AG04449 (cell line): ENCODE data around the gene TOR3A.
A peak's percentile ranks its signal among the peaks of the same experiment; 100 is the strongest.

ENCODE experiments used
- CTCF ChIA-PET: fragments of 350-600 bp; formaldehyde crosslinking; extraction: SDS; loops from one replicate; lab custom pipeline; 2021; ENCODE audit warnings: antibody characterized with exemption; lab: Yijun Ruan, JAX
- POLR2A ChIA-PET: fragments of 400-600, 350-600 bp; formaldehyde crosslinking; extraction: SDS; loops from one replicate; lab custom pipeline; 2020; ENCODE audit warnings: antibody characterized with exemption, inconsistent platforms; lab: Yijun Ruan, JAX
- DNase-seq: peaks from one replicate; pipeline ENCODE4 v3.0.0-alpha.2; 2010; ENCODE audit warnings: low read depth, low spot score
- H3K4me3 ChIP-seq: 2 replicates; pipeline ENCODE4 v1.5.1; 2011; ENCODE audit warnings: low read depth, mild to moderate bottlenecking, control low read depth, low read length
- TF ChIP-seq, protein P1 (sequence below): IDR thresholded peaks from one replicate; pipeline ENCODE4 v1.5.1; 2011; ENCODE audit warnings: mild to moderate bottlenecking, moderate library complexity, low read length, control low read depth, inconsistent platforms; ENCODE audit not compliant: insufficient read depth; ENCODE audit errors: missing control alignments

The TOR3A gene

GRCh38 chr1:179048339-179049124, 33.3 kb upstream of the TOR3A start:
- TF ChIP-seq, protein P1, sequence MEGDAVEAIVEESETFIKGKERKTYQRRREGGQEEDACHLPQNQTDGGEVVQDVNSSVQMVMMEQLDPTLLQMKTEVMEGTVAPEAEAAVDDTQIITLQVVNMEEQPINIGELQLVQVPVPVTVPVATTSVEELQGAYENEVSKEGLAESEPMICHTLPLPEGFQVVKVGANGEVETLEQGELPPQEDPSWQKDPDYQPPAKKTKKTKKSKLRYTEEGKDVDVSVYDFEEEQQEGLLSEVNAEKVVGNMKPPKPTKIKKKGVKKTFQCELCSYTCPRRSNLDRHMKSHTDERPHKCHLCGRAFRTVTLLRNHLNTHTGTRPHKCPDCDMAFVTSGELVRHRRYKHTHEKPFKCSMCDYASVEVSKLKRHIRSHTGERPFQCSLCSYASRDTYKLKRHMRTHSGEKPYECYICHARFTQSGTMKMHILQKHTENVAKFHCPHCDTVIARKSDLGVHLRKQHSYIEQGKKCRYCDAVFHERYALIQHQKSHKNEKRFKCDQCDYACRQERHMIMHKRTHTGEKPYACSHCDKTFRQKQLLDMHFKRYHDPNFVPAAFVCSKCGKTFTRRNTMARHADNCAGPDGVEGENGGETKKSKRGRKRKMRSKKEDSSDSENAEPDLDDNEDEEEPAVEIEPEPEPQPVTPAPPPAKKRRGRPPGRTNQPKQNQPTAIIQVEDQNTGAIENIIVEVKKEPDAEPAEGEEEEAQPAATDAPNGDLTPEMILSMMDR: no peak
- CTCF ChIA-PET: interaction anchor here (1.0 to 1.2 kb wide), 2 partner anchors 10 to 46 kb away, joined by 4 read pairs; no protein-coding TSS in a partner anchor
- POLR2A ChIA-PET: no interaction called here
- H3K4me3 ChIP-seq: no peak overlapping the region
- no peak for DNase-seq

DNA sequence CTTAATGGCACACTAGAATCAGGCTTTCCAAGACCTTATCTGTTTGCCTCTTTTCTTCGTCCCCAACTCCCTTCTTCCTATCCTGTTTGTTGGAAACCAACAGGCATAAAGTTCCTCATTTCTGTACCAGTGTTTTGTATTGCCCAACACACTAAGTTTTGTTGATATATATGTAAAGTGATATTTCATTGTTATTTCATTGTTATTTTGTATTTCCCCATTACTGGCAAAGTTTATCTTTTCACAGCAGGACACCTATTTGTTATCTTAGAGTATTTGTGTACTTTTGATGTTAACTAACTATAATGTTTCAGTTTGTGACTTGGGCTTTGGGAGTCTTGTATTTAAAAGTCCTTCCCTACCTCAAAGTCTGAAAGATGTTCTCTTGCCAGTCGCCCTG, 29.1 kb upstream of the TOR3A start:
- CTCF ChIA-PET: no interaction called here
- TF ChIP-seq, protein P1: no peak
- POLR2A ChIA-PET: no interaction called here
- no peak overlapping the region for H3K4me3 ChIP-seq
- no peak for DNase-seq

DNA sequence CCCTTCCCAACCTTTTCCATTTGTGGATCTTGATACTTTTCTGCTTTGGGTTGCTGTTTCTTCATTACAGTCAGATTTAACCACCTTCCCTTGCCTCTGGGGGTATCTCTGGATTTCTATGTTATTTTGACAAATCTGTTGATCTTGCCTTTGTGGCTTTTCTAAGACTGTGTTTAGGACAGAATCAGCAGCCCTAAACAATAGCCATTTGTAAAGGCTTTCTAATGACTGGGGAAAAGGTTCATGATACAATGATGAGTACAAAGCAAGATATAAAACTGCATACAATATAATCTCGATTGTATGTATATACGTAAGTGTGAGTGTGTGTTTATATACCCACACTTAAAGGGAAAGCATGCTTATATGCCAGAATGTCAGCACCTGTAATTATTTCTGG, 28.4 kb upstream of the TOR3A start:
- DNase-seq: no peak
- TF ChIP-seq, protein P1: no peak
- ChIA-PET CTCF (no interaction called here), POLR2A (no interaction called here)
- H3K4me3 ChIP-seq: no peak overlapping the region

- TF ChIP-seq, protein P1: no peak
- POLR2A ChIA-PET: no interaction called here
- CTCF ChIA-PET: no interaction called here
Measured at GRCh38 chr1:179055937-179056336, 25.9 kb upstream of the TOR3A start.

GRCh38 chr1:179058487-179059483, 23.1 kb upstream of the TOR3A start:
- ChIA-PET CTCF (interaction anchor here (0.7 to 3.0 kb wide), 6 partner anchors 9 to 526 kb away, joined by 3 to 12 read pairs (median 4); no protein-coding TSS in a partner anchor), POLR2A (interaction anchor here (0.8 to 1.2 kb wide), 4 partner anchors 15 to 518 kb away, joined by 3 read pairs; partner anchors contain the start of gene TOR3A)
- peak; percentile 29 for DNase-seq
- no peak overlapping the region for H3K4me3 ChIP-seq
- TF ChIP-seq, protein P1: no peak

More at GRCh38 chr1:179055937-179056336, 25.9 kb upstream of the TOR3A start:
- no peak for DNase-seq
- H3K4me3 ChIP-seq: no peak overlapping the region
